ENCODE results near the gene NMNAT2. TPM values are rescaled to one million over a fixed set of nuclear protein-coding genes. Genes with fewer than 3 reads are reported as not detected.

The NMNAT2 gene
- total RNA-seq, 1 experiment from 2014 or later, result 11.4 TPM

GRCh38 chr1:183233113-183233512 lies 185.1 kb downstream of the NMNAT2 start:
- Mint-ChIP-seq H3K36me3 (ENCODE audit: insufficient read depth in 1 of 3, low read depth in 3 of 3) (peaks cover 0 to 2% (median 0%) of the 10 kb centered on the region in 3 experiments; a peak in 1 of 7 replicates), H3K27me3 (ENCODE audit: low read depth) (no peaks in the 10 kb centered on the region), H3K9me3 (no peaks in the 10 kb centered on the region), H3K27ac (no peak overlapping the region), H3K4me3 (no peak overlapping the region), H3K4me1 (peaks cover 27 to 36% of the 10 kb centered on the region in 2 experiments)
- DNase-seq, result no peak
- Histone ChIP-seq H2BK15ac (ENCODE audit: low read depth, low read length) (no peak overlapping the region), H4K91ac (ENCODE audit: insufficient read length, low read depth, low read length) (no peak overlapping the region), H2BK12ac (ENCODE audit: insufficient read length, low read depth, low read length) (no peak overlapping the region), H3K79me2 (ENCODE audit: insufficient read depth, low read length) (no peaks in the 10 kb centered on the region), H3K4me1 (ENCODE audit: insufficient read depth, low read length) (peaks cover 10% of the 10 kb centered on the region; the same call in 1 of the 2 replicates), H3K14ac (ENCODE audit: insufficient read depth, low read length) (no peak overlapping the region), H3K4me2 (ENCODE audit: insufficient read depth, insufficient read length, low read length) (no peak overlapping the region), H3K23ac (ENCODE audit: insufficient read length, low read depth, low read length) (no peak overlapping the region), H2AFZ (ENCODE audit: low read length) (no peak overlapping the region), H2BK20ac (ENCODE audit: low read depth, low read length, poor library complexity, severe bottlenecking) (no peak overlapping the region), H2AK5ac (ENCODE audit: insufficient read length, low read length) (no peak overlapping the region), H3T11ph (ENCODE audit: low read length) (no peak overlapping the region), H3K4ac (ENCODE audit: low read depth, low read length) (no peak overlapping the region), H3K18ac (ENCODE audit: insufficient read length, low read depth, low read length) (no peak overlapping the region), H3K79me1 (ENCODE audit: insufficient read depth, low read depth, low read length, poor library complexity, severe bottlenecking) (no peaks in the 10 kb centered on the region), H3K9me3 (ENCODE audit: control insufficient read depth, low read depth, low read length) (no peaks in the 10 kb centered on the region), H3K9ac (ENCODE audit: extremely low read depth, insufficient read length, low read length) (no peak overlapping the region), H3K23me2 (ENCODE audit: insufficient read length, low read depth, low read length, poor library complexity, severe bottlenecking) (peaks cover 7% of the 10 kb centered on the region), H4K20me1 (ENCODE audit: control insufficient read depth, insufficient read depth, insufficient read length) (no peaks in the 10 kb centered on the region), H3K56ac (ENCODE audit: insufficient read length, low read depth, low read length) (no peak overlapping the region), H3K27ac (ENCODE audit: insufficient read length, low read depth, low read length) (no peak overlapping the region), H3K27me3 (ENCODE audit: insufficient read depth, low read length) (no peaks in the 10 kb centered on the region), H2BK120ac (ENCODE audit: low read depth, low read length, poor library complexity, severe bottlenecking) (no peak overlapping the region), H4K5ac (ENCODE audit: insufficient read length, low read depth, low read length) (no peak overlapping the region), H4K8ac (replicated peaks; ENCODE audit: insufficient read length, low read depth, low read length) (no peak overlapping the region), H2BK5ac (ENCODE audit: insufficient read length, low read length) (no peak overlapping the region)
- no peak for TF ChIP-seq CTCF (conservative IDR thresholded peaks at IDR 0.05)
